WERI-Rb-1 (cell line): ENCODE measurements around the gene C1orf52.
A peak's percentile ranks its signal among the peaks of the same experiment; 100 is the strongest.

Experiments
- DNase-seq: peaks from one replicate; pipeline ENCODE4 v3.0.0-alpha.2; 2020
- H3K27ac ChIP-seq: fragments of 250-450 bp; sonication (Bioruptor Pico); 2 replicates; pipeline ENCODE4 v1.5.1; 2020; ENCODE audit warnings: mild to moderate bottlenecking, moderate library complexity
- H3K27me3 ChIP-seq: fragments of 250-450 bp; sonication (Bioruptor Pico); 2 replicates; pipeline ENCODE4 v1.5.1; 2021; ENCODE audit warnings: mild to moderate bottlenecking, low read depth, moderate library complexity; ENCODE audit not compliant: insufficient read depth, severe bottlenecking
- H3K36me3 ChIP-seq: fragments of 250-450 bp; sonication (Bioruptor Pico); 2 replicates; pipeline ENCODE4 v1.5.1; 2020; ENCODE audit warnings: mild to moderate bottlenecking, moderate library complexity
- H3K4me3 ChIP-seq: 2 replicates; pipeline ENCODE4 v1.5.1; 2011; ENCODE audit warnings: low read depth, mild to moderate bottlenecking, control low read depth, low read length
- H3K9me3 ChIP-seq: fragments of 250-450 bp; sonication (Bioruptor Pico); 2 replicates; pipeline ENCODE4 v1.5.1; 2021; ENCODE audit warnings: mild to moderate bottlenecking, moderate library complexity; ENCODE audit not compliant: severe bottlenecking
- CTCF ChIP-seq: IDR thresholded peaks from 2 replicates; pipeline ENCODE4 v1.5.1; 2011; ENCODE audit warnings: low read depth, mild to moderate bottlenecking, control low read depth, inconsistent platforms, low read length

The C1orf52 gene

GRCh38 chr1:85276978-85277639 lies 17.6 kb upstream of the C1orf52 start:
- no peaks in the 10 kb centered on the region for H3K27me3 ChIP-seq
- peak overlapping the region; percentile 97 for H3K4me3 ChIP-seq
- H3K27ac ChIP-seq: peak overlapping the region; percentile 46
- H3K36me3 ChIP-seq: peaks cover 13% of the 10 kb centered on the region
- no peaks in the 10 kb centered on the region for H3K9me3 ChIP-seq
- no peak for DNase-seq
- no peak for TF ChIP-seq CTCF

DNA sequence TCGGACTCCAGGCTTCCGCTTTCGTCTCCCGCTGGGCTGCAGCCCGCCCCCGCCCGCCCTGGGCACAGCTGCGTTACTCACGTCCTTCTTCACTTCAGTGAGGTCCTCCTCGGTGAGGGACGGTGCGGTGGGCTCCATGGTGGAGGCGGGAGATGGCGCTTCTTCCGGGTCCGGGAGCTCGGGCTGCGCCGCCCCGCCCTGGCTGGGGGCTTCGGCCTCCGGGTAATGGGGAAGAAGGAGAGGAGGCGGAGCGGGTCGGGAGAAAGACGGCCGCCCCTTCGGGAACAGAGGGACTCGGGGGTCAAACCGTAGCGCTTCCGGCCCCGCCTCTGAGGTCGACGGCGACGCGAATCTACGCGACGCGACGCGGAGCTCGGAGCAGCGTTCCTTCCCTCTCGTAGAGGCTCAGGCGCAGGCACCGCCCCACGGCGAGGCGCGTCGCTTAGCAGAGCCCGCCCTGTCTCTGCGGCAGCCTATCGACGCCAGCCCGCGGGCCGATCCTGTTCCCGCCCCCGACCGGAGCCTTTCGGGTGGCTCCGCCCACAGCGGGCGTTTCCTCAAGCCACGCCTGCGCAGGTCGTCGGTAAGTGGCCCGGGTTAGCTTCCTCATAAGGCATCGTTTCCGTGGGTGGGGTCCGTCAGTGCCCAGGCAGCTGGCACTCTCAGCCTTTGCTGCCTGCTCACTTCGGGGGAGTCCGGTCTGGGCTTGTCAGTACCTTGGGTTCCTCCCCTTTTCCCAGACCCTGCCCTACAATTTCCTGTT lies 16.9 kb upstream of the C1orf52 start, which contains the start of gene BCL10:
BCL10 (minus strand) TSS at position 418 of the 763 bp plus-strand sequence; CDS start at position 138, 280 bp downstream.
- peak within 1 kb of the TSS; percentile 97 for H3K4me3 ChIP-seq
- peaks cover 13% of the 10 kb centered on the region for H3K36me3 ChIP-seq
- DNase-seq: peak; percentile 97
- no peaks in the 10 kb centered on the region for H3K9me3 ChIP-seq
- no peak for TF ChIP-seq CTCF
- H3K27ac ChIP-seq: peak within 1 kb of the TSS; percentile 82
- no peaks in the 10 kb centered on the region for H3K27me3 ChIP-seq

DNA sequence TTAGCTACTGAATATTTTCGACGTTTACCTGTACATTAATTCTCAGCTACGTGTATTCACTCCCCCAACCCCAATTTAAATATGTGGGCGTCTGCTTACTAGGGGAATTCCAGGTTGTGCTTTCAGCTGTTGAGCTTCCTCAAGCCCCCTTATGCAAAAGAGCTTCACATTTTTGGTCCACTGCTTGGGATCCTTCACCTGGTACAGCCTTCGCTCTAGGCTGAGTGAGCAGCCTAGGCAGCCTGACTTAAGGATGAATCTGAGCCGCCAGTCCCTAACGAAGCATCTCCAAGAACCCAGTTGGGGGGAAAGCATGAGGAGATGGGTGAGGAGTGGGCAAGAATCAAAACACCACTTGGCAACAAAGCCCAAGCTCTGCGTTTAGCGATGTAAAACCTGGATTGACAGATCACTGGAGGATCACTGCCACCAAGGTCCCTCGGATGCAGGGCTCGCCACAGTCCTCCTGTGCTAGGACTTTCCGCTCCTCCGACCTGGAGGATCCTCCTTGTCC lies 16.3 kb upstream of the C1orf52 start:
- peak overlapping the region; percentile 82 for H3K27ac ChIP-seq
- peaks cover 13% of the 10 kb centered on the region for H3K36me3 ChIP-seq
- H3K27me3 ChIP-seq: no peaks in the 10 kb centered on the region
- peak overlapping the region; percentile 97 for H3K4me3 ChIP-seq
- H3K9me3 ChIP-seq: no peaks in the 10 kb centered on the region
- TF ChIP-seq CTCF: no peak
- no peak for DNase-seq

- no peak for TF ChIP-seq CTCF
- Histone ChIP-seq H3K4me3 (peak overlapping the region; percentile 97), H3K9me3 (no peaks in the 10 kb centered on the region), H3K36me3 (peaks cover 17% of the 10 kb centered on the region), H3K27ac (no peak overlapping the region), H3K27me3 (no peaks in the 10 kb centered on the region)
- DNase-seq: no peak
Measured at GRCh38 chr1:85274969-85275453, 15.5 kb upstream of the C1orf52 start.

- Histone ChIP-seq H3K36me3 (peaks cover 30% of the 10 kb centered on the region), H3K9me3 (no peaks in the 10 kb centered on the region), H3K27me3 (no peaks in the 10 kb centered on the region), H3K4me3 (no peak overlapping the region), H3K27ac (no peak overlapping the region)
- no peak for TF ChIP-seq CTCF
- DNase-seq: no peak
Measured at GRCh38 chr1:85273397-85273796, 13.9 kb upstream of the C1orf52 start.
